PC-9 (cell line): ENCODE results near the gene FAM78B. TPM values are rescaled to one million over a fixed set of nuclear protein-coding genes. Genes with fewer than 3 reads are reported as not detected.

Source experiments
- BruUV-seq: library from RNA; stranded (reverse); fragments of 400-500 nt; replicated peaks from 2 replicates; lab custom pipeline; 2021; lab: Mats Ljungman, UMichigan
- CTCF ChIA-PET: fragments of 300-600 bp; sonication (Branson Sonifier 250); formaldehyde crosslinking; loops from one replicate; lab custom pipeline; 2022; ENCODE audit warnings: antibody characterized with exemption; lab: Charles Lee
- POLR2A ChIA-PET: fragments of 300-600 bp; sonication (Branson Sonifier 250); formaldehyde crosslinking; loops from one replicate; lab custom pipeline; 2022; ENCODE audit warnings: antibody characterized with exemption; ENCODE audit not compliant: unreplicated experiment; lab: Charles Lee
- DNase-seq, 2 experiments: peaks; one replicate each; pipeline versions ENCODE4 v3.0.0 to v3.0.0-alpha.2; 2015 to 2022; ENCODE audit warnings: mixed read lengths in 1 of 2
- H2AFZ ChIP-seq: fragments of 200-600 bp; sonication (generic); 2 replicates; pipeline ENCODE4 v1.8.1; 2017; ENCODE audit warnings: antibody characterized with exemption
- H3F3A ChIP-seq: fragments of 200-600 bp; sonication (generic); 2 replicates; pipeline ENCODE4 v1.8.1; 2017; ENCODE audit warnings: antibody characterized with exemption, mild to moderate bottlenecking, low read depth; ENCODE audit not compliant: insufficient read depth
- H3K27ac ChIP-seq: fragments of 200-600 bp; sonication (generic); 2 replicates; pipeline ENCODE4 v1.6.1; 2016; ENCODE audit warnings: mixed run types
- H3K27me3 ChIP-seq: fragments of 200-600 bp; sonication (generic); 2 replicates; pipeline ENCODE4 v1.6.1; 2016; ENCODE audit warnings: low read depth, mixed run types; ENCODE audit not compliant: insufficient read depth
- H3K36me3 ChIP-seq: fragments of 200-600 bp; sonication (generic); 2 replicates; pipeline ENCODE4 v1.6.1; 2016; ENCODE audit warnings: low read depth, mixed run types
- H3K4me1 ChIP-seq: fragments of 200-600 bp; sonication (generic); replicated peaks from 2 replicates; pipeline ENCODE4 v1.6.1; 2016; ENCODE audit warnings: mixed run types; ENCODE audit not compliant: insufficient read depth
- H3K4me2 ChIP-seq: fragments of 200-600 bp; sonication (generic); 2 replicates; pipeline ENCODE4 v1.6.1; 2017; ENCODE audit warnings: mixed run types
- H3K4me3 ChIP-seq: fragments of 200-600 bp; sonication (generic); 2 replicates; pipeline ENCODE4 v1.6.1; 2016; ENCODE audit warnings: mixed run types
- H3K79me2 ChIP-seq: fragments of 200-600 bp; sonication (generic); 2 replicates; pipeline ENCODE4 v1.6.1; 2017; ENCODE audit warnings: low read depth, mixed run types
- H3K9me2 ChIP-seq: fragments of 200-600 bp; sonication (generic); 2 replicates; pipeline ENCODE4 v1.8.1; 2017; ENCODE audit warnings: mild to moderate bottlenecking; ENCODE audit not compliant: insufficient read depth
- H3K9me3 ChIP-seq: fragments of 200-600 bp; sonication (generic); 2 replicates; pipeline ENCODE4 v1.8.1; 2016; ENCODE audit warnings: low read depth; ENCODE audit not compliant: insufficient read depth
- H4K20me1 ChIP-seq: fragments of 200-600 bp; sonication (generic); 2 replicates; pipeline ENCODE4 v1.8.1; 2017; ENCODE audit not compliant: insufficient read depth
- EZH2 ChIP-seq: fragments of 200-600 bp; sonication (generic); IDR thresholded peaks from 2 replicates; pipeline ENCODE4 v1.8.0; 2017; ENCODE audit warnings: antibody characterized with exemption, low read depth
- intact Hi-C: fragments of 100-400 bp; cut with micrococcal nuclease; formaldehyde crosslinking; loops from one replicate; pipeline ENCODE4 v1.10.0; 2022; ENCODE audit not compliant: unreplicated experiment
- total RNA-seq: library from RNA; stranded (reverse); gene quantifications from 2 replicates; pipeline ENCODE4 v1.2.3, GENCODE V29; 2021
- TF ChIP-seq, protein P1 (sequence below): fragments of 200-600 bp; sonication (generic); conservative IDR thresholded peaks from 2 replicates; pipeline ENCODE4 v1.6.1; 2017; ENCODE audit warnings: mixed run types, antibody characterized with exemption, mild to moderate bottlenecking, moderate library complexity

FAM78B gene
- total RNA-seq, 1 experiment from 2014 or later = not detected

GRCh38 chr1:166153525-166154314 is 13.1 kb downstream of the FAM78B start:
- H3K4me1 ChIP-seq = no peaks in the 10 kb centered on the region
- BruUV-seq = no TSS peak
- H3K27me3 ChIP-seq = peaks cover 5% of the 10 kb centered on the region; the same call in 1 of the 2 replicates
- TF ChIP-seq EZH2 = no peak
- TF ChIP-seq, protein P1, sequence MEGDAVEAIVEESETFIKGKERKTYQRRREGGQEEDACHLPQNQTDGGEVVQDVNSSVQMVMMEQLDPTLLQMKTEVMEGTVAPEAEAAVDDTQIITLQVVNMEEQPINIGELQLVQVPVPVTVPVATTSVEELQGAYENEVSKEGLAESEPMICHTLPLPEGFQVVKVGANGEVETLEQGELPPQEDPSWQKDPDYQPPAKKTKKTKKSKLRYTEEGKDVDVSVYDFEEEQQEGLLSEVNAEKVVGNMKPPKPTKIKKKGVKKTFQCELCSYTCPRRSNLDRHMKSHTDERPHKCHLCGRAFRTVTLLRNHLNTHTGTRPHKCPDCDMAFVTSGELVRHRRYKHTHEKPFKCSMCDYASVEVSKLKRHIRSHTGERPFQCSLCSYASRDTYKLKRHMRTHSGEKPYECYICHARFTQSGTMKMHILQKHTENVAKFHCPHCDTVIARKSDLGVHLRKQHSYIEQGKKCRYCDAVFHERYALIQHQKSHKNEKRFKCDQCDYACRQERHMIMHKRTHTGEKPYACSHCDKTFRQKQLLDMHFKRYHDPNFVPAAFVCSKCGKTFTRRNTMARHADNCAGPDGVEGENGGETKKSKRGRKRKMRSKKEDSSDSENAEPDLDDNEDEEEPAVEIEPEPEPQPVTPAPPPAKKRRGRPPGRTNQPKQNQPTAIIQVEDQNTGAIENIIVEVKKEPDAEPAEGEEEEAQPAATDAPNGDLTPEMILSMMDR = no peak
- H3K9me3 ChIP-seq = no peaks in the 10 kb centered on the region
- no peak overlapping the region for H3K4me2 ChIP-seq
- H2AFZ ChIP-seq = no peak overlapping the region
- DNase-seq = no peak
- H3K9me2 ChIP-seq = no peaks in the 10 kb centered on the region
- ChIA-PET POLR2A (no interaction called here), CTCF (no interaction called here)
- H3F3A ChIP-seq = no peaks in the 10 kb centered on the region
- H3K4me3 ChIP-seq = no peak overlapping the region
- no peaks in the 10 kb centered on the region for H3K79me2 ChIP-seq
- H4K20me1 ChIP-seq = no peaks in the 10 kb centered on the region
- no peak overlapping the region for H3K27ac ChIP-seq
- intact Hi-C loops = no loop called here
- H3K36me3 ChIP-seq = no peaks in the 10 kb centered on the region

DNA sequence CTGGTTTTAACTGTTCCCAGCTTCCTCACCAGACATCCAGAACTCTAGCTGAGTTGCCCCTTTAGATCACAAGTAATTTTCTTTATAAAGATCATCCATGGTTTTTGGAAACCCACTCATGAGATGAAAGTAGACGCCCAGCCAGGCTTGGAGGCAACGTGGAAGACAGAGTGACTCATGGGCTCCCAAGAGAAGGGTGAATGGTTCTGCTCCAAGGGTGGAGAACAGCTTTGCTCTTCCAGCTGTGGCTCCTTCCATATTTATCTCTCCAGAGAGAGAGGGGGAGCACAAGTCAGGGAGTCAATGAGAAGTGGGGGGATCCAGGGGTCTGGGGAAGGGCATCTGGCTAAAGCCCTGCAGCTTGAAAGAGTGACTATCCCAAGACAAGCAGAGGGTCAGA is 13.8 kb downstream of the FAM78B start:
- no peak for TF ChIP-seq EZH2
- TF ChIP-seq, protein P1 = no peak
- intact Hi-C loops = no loop called here
- Histone ChIP-seq H3K9me2 (no peaks in the 10 kb centered on the region), H3K4me2 (no peak overlapping the region), H4K20me1 (no peaks in the 10 kb centered on the region), H2AFZ (no peak overlapping the region), H3K27ac (no peak overlapping the region), H3K27me3 (peaks cover 5% of the 10 kb centered on the region; the same call in 1 of the 2 replicates), H3K4me1 (no peaks in the 10 kb centered on the region), H3K36me3 (no peaks in the 10 kb centered on the region), H3F3A (no peaks in the 10 kb centered on the region), H3K9me3 (no peaks in the 10 kb centered on the region), H3K4me3 (no peak overlapping the region), H3K79me2 (no peaks in the 10 kb centered on the region)
- no TSS peak for BruUV-seq
- DNase-seq = no peak
- POLR2A ChIA-PET = no interaction called here
- CTCF ChIA-PET = no interaction called here

- Histone ChIP-seq H3F3A (no peaks in the 10 kb centered on the region), H3K79me2 (no peaks in the 10 kb centered on the region), H3K9me3 (no peaks in the 10 kb centered on the region), H3K4me3 (no peak overlapping the region), H3K27ac (no peak overlapping the region), H3K9me2 (no peaks in the 10 kb centered on the region), H4K20me1 (no peaks in the 10 kb centered on the region), H3K36me3 (no peaks in the 10 kb centered on the region), H3K4me2 (no peak overlapping the region), H2AFZ (no peak overlapping the region), H3K4me1 (no peaks in the 10 kb centered on the region), H3K27me3 (peaks cover 8% of the 10 kb centered on the region; the same call in 1 of the 2 replicates)
- no TSS peak for BruUV-seq
- ChIA-PET POLR2A (no interaction called here), CTCF (no interaction called here)
- DNase-seq = no peak
- intact Hi-C loops = no loop called here
- TF ChIP-seq, protein P1 = no peak
- no peak for TF ChIP-seq EZH2
These were observed 15.0 kb downstream of the FAM78B start for GRCh38 chr1:166151804-166152203.
